GM12891 (cell line): Measurements from ENCODE around the gene TOMM34.

Source experiments
- PAX5 ChIP-seq: IDR thresholded peaks from 2 replicates; pipeline ENCODE4 v1.6.1; 2011; ENCODE audit warnings: low read length, moderate library complexity, mild to moderate bottlenecking; ENCODE audit not compliant: insufficient read depth, severe bottlenecking
- POLR2A ChIP-seq: IDR thresholded peaks from 2 replicates; pipeline ENCODE4 v1.6.1; 2011; ENCODE audit warnings: low read depth, low read length, control low read depth
- POLR2AphosphoS5 ChIP-seq: IDR thresholded peaks from 2 replicates; pipeline ENCODE4 v1.6.1; 2011; ENCODE audit warnings: low read depth, low read length, control low read depth
- POU2F2 ChIP-seq: IDR thresholded peaks from 2 replicates; pipeline ENCODE4 v1.6.1; 2011; ENCODE audit warnings: low read depth, mild to moderate bottlenecking, control low read depth, low read length, moderate library complexity
- SPI1 ChIP-seq: IDR thresholded peaks from 2 replicates; pipeline ENCODE4 v1.6.1; 2011; ENCODE audit warnings: low read depth, low read length, control low read depth
- TAF1 ChIP-seq: IDR thresholded peaks from 2 replicates; pipeline ENCODE4 v1.6.1; 2011; ENCODE audit warnings: low read depth, low read length, control low read depth

- TF ChIP-seq POLR2A: no peak
- no peak for TF ChIP-seq POLR2AphosphoS5
- TF ChIP-seq TAF1: no peak
- no peak for TF ChIP-seq SPI1
- no peak for TF ChIP-seq POU2F2
- no peak for TF ChIP-seq PAX5
These were observed 55.8 kb downstream of the TOMM34 start for GRCh38 chr20:44904377-44904776.
